ENCODE measurements around the gene GMPPB. TPM values are rescaled to one million over a fixed set of nuclear protein-coding genes. Genes with fewer than 3 reads are reported as not detected.

The GMPPB gene
- total and polyA plus RNA-seq, 4 donors = 12.6 to 57.8 (median 35.6) TPM

DNA sequence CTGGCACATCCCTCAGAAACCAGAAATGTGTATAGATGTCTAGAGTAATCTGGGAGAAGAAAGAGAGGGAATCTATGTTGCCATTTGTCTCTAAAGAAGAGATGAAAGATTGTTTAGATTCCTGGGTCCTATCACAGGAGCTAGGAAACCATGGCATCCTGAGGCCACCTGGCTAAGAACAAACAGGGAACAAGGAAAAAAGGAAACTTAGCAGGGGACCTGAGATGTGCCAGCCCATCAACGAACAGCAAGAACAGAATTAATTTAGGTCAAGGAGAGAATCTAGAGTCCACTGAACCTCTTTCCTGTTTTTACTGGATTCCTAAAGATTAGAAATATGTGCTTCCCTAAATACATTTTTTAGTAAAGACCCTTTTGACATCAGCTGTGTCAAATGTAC is 32.3 kb upstream of the GMPPB start:
- WGBS = 78% methylated on average over 1 of the region's 1 CpG
- DNase-seq (ENCODE audit: low spot score) = no peak

DNA sequence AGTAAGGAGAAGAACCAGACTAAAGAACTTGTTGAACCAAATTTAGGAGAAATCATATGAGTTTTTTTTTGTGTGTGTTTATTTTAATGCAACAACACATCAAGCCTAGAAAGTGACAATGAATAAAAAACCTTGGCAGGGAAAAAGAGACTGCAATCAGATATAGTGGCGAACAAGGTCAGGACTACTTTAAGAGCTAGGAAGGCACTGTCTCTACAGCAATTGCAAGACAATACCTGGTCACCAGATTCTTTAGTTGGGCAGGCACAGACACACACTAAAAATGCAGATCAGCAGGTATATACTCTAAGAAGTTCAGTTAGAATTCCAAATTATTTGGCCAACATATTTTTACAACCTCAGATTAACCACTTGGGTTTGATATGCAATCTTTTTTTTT is 30.8 kb upstream of the GMPPB start:
- WGBS = 96% methylated on average over 1 of the region's 1 CpG
- Histone ChIP-seq H3K4me3 (ENCODE audit: low read depth in 1 of 3, low read length in 3 of 3) (no peak overlapping the region), H3K9me3 (ENCODE audit: control insufficient read depth in 4 of 4, low read length in 3 of 4) (no peaks in the 10 kb centered on the region), H3K27me3 (ENCODE audit: control insufficient read depth in 4 of 4, insufficient read depth in 4 of 4, low read length in 3 of 4) (no peaks in the 10 kb centered on the region), H3K4me1 (ENCODE audit: control insufficient read depth in 4 of 4, insufficient read depth in 4 of 4, low read length in 3 of 4) (peaks cover 0 to 2% (median 1%) of the 10 kb centered on the region in 4 donors), H3K9ac (ENCODE audit: low read depth in 1 of 2, low read length in 2 of 2) (no peak overlapping the region), H3K27ac (ENCODE audit: low read depth in 1 of 2, low read length in 2 of 2) (no peak overlapping the region), H3K36me3 (ENCODE audit: control insufficient read depth in 4 of 4, insufficient read depth in 3 of 4, low read depth in 1 of 4, low read length in 3 of 4) (peaks cover 0 to under 1% (median 0%) of the 10 kb centered on the region in 4 donors)
- TF ChIP-seq HNF4A (conservative IDR thresholded peaks at IDR 0.05) (no peak), RAD21 (IDR thresholded peaks at IDR 0.05) (no peak), YY1 (IDR thresholded peaks at IDR 0.05) (no peak), GABPA (IDR thresholded peaks at IDR 0.05 in 1 of 2, conservative IDR thresholded peaks at IDR 0.05 in 1 of 2) (no peak), NR2F2 (IDR thresholded peaks at IDR 0.05) (no peak), EGR1 (IDR thresholded peaks at IDR 0.05; ENCODE audit: low read depth in 2 of 2) (no peak), FOXA2 (IDR thresholded peaks at IDR 0.05) (no peak)
- TF ChIP-seq, protein P1, sequence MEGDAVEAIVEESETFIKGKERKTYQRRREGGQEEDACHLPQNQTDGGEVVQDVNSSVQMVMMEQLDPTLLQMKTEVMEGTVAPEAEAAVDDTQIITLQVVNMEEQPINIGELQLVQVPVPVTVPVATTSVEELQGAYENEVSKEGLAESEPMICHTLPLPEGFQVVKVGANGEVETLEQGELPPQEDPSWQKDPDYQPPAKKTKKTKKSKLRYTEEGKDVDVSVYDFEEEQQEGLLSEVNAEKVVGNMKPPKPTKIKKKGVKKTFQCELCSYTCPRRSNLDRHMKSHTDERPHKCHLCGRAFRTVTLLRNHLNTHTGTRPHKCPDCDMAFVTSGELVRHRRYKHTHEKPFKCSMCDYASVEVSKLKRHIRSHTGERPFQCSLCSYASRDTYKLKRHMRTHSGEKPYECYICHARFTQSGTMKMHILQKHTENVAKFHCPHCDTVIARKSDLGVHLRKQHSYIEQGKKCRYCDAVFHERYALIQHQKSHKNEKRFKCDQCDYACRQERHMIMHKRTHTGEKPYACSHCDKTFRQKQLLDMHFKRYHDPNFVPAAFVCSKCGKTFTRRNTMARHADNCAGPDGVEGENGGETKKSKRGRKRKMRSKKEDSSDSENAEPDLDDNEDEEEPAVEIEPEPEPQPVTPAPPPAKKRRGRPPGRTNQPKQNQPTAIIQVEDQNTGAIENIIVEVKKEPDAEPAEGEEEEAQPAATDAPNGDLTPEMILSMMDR (IDR thresholded peaks at IDR 0.05; ENCODE audit: low read depth, low read length, missing input control) = no peak
- TF ChIP-seq, protein P2, sequence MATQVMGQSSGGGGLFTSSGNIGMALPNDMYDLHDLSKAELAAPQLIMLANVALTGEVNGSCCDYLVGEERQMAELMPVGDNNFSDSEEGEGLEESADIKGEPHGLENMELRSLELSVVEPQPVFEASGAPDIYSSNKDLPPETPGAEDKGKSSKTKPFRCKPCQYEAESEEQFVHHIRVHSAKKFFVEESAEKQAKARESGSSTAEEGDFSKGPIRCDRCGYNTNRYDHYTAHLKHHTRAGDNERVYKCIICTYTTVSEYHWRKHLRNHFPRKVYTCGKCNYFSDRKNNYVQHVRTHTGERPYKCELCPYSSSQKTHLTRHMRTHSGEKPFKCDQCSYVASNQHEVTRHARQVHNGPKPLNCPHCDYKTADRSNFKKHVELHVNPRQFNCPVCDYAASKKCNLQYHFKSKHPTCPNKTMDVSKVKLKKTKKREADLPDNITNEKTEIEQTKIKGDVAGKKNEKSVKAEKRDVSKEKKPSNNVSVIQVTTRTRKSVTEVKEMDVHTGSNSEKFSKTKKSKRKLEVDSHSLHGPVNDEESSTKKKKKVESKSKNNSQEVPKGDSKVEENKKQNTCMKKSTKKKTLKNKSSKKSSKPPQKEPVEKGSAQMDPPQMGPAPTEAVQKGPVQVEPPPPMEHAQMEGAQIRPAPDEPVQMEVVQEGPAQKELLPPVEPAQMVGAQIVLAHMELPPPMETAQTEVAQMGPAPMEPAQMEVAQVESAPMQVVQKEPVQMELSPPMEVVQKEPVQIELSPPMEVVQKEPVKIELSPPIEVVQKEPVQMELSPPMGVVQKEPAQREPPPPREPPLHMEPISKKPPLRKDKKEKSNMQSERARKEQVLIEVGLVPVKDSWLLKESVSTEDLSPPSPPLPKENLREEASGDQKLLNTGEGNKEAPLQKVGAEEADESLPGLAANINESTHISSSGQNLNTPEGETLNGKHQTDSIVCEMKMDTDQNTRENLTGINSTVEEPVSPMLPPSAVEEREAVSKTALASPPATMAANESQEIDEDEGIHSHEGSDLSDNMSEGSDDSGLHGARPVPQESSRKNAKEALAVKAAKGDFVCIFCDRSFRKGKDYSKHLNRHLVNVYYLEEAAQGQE (IDR thresholded peaks at IDR 0.05) = no peak
- TF ChIP-seq, protein P3, sequence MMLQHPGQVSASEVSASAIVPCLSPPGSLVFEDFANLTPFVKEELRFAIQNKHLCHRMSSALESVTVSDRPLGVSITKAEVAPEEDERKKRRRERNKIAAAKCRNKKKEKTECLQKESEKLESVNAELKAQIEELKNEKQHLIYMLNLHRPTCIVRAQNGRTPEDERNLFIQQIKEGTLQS (IDR thresholded peaks at IDR 0.05) = no peak
- TF ChIP-seq, protein P4, sequence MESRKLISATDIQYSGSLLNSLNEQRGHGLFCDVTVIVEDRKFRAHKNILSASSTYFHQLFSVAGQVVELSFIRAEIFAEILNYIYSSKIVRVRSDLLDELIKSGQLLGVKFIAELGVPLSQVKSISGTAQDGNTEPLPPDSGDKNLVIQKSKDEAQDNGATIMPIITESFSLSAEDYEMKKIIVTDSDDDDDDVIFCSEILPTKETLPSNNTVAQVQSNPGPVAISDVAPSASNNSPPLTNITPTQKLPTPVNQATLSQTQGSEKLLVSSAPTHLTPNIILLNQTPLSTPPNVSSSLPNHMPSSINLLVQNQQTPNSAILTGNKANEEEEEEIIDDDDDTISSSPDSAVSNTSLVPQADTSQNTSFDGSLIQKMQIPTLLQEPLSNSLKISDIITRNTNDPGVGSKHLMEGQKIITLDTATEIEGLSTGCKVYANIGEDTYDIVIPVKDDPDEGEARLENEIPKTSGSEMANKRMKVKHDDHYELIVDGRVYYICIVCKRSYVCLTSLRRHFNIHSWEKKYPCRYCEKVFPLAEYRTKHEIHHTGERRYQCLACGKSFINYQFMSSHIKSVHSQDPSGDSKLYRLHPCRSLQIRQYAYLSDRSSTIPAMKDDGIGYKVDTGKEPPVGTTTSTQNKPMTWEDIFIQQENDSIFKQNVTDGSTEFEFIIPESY (IDR thresholded peaks at IDR 0.05) = no peak
- no peak for DNase-seq (ENCODE audit: low spot score)

More for the DNA sequence above, 32.3 kb upstream of the GMPPB start:
- H3K9ac ChIP-seq (ENCODE audit: low read depth in 1 of 2, low read length in 2 of 2) = no peak overlapping the region
- H3K27ac ChIP-seq (ENCODE audit: low read depth in 1 of 2, low read length in 2 of 2) = no peak overlapping the region
- no peak overlapping the region for H3K4me3 ChIP-seq (ENCODE audit: low read depth in 1 of 3, low read length in 3 of 3)
- no peaks in the 10 kb centered on the region for H3K27me3 ChIP-seq (ENCODE audit: control insufficient read depth in 4 of 4, insufficient read depth in 4 of 4, low read length in 3 of 4)
- H3K9me3 ChIP-seq (ENCODE audit: control insufficient read depth in 4 of 4, low read length in 3 of 4) = no peaks in the 10 kb centered on the region
- no peaks in the 10 kb centered on the region for H3K4me1 ChIP-seq (ENCODE audit: control insufficient read depth in 4 of 4, insufficient read depth in 4 of 4, low read length in 3 of 4)
- peaks cover 0 to 2% (median 0%) of the 10 kb centered on the region in 4 donors for H3K36me3 ChIP-seq (ENCODE audit: control insufficient read depth in 4 of 4, insufficient read depth in 3 of 4, low read depth in 1 of 4, low read length in 3 of 4)
- TF ChIP-seq RXRA (IDR thresholded peaks at IDR 0.05) = no peak
- no peak for TF ChIP-seq HNF4G (IDR thresholded peaks at IDR 0.05)
- TF ChIP-seq, protein P3 (IDR thresholded peaks at IDR 0.05) = no peak
- TF ChIP-seq, protein P4 (IDR thresholded peaks at IDR 0.05) = no peak
- no peak for TF ChIP-seq GABPA (IDR thresholded peaks at IDR 0.05 in 1 of 2, conservative IDR thresholded peaks at IDR 0.05 in 1 of 2)
- TF ChIP-seq SP1 (IDR thresholded peaks at IDR 0.05) = no peak
- no peak for TF ChIP-seq RAD21 (IDR thresholded peaks at IDR 0.05)
- no peak for TF ChIP-seq TAF1 (conservative IDR thresholded peaks at IDR 0.05)
- no peak for TF ChIP-seq EGR1 (IDR thresholded peaks at IDR 0.05; ENCODE audit: low read depth in 2 of 2)
- no peak for TF ChIP-seq NR2F2 (IDR thresholded peaks at IDR 0.05)
- no peak for TF ChIP-seq YY1 (IDR thresholded peaks at IDR 0.05)

Measured in liver (tissue), 9 donors.